ENCODE data around the gene PQBP1.

Gene PQBP1

DNA sequence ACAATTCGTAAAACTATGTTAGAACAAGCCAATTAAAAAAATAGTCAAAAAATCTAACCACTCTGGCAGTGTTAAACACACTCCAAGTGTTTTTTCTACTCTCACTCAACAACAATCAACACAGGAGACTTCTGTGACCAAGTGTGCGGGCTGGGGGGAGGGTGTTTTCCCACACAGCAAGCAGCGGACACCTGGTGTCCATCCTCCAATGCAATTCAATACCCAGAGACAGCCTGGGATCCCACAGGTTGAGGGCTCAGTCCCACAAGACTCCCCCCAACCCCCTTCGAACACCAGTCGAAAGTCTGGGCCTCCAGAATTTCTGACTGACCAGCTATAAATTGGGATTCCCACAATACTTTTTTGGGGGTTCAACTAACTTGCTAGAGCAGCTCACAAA, 29.4 kb downstream of the PQBP1 start:
- DNase-seq, result no peak

DNA sequence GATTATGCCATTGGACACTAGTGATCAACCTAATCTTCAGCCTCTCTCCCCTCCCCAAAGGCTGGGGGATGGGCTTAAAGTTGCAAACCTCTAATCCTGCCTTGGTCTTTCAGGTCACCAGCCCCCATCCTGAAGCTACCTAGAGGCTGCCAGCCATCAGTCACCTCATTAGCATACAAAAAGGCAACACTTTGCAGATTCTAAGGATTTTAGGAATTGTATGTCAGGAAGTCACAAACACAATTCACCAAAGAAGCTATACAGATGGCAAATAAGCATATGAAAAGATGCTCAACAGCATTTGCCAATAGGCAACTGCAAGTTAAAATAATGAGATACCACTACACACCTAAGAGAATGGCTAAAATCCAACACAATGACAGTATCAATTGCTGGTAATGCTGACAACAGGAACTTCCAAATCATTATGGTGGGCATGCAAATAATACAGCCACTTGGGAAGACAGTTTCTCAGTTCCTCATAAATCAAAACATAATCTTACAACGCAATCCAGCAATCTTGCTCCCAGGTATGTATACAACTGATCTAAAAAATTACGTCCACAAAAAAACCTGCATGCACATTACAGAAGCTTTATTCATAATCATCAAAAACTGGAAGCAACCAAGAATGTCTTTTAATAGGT, 30.1 kb downstream of the PQBP1 start:
- DNase-seq, result no peak

DNA sequence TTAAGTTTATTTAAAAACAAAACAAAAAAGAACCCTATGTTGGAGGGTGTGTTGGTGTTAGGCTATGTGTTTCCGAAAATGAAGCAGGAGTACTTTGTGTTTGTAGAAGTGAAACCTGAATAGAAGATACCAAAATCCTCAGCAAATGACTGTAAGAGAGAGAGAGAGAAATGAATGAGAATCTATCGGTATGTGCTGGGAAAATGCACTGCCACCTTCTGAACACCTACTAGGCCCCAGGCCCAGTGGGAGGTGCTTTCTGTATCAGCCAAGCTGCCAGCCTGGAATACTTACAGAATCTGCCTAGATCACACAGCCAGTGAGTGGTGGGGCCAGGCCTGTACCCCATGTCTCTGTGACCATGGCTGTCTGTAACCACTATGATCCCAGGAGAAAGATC, 36.0 kb downstream of the PQBP1 start:
- DNase-seq, result no peak

DNA sequence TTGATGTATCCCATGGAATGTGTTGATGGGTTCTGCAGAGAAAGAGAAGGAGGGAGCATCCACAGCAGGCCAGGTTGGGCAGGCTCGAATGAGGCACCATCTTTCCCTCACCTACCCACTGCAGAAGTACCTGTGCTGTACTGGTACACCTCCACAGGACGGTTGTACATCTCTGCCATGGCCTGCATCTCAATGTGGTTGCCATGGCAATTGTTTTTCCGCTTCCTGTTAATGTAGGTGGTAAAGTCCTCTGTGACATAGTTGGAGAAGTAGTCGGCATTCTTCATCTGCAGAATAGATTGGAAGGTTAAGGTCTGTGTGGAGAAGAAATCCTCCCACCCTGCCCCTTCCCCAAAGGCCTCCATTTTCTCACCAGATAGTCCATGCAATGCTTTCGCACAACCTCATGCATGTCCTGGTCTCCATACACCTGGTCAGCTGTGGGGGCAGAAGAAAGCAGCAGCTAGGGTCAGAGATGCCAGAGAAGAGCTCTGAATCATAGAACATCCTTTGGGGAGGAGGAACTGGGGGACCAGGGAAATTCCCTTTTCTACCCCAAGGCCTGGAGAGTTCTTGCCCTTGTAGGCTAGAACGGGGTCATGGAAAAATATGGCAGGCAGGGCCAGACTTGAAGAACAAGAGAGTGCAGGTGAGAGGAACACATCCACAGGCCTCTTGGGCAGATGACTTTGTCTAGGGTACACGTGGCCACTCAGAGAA, 37.0 kb downstream of the PQBP1 start:
- DNase-seq, result no peak

DNA sequence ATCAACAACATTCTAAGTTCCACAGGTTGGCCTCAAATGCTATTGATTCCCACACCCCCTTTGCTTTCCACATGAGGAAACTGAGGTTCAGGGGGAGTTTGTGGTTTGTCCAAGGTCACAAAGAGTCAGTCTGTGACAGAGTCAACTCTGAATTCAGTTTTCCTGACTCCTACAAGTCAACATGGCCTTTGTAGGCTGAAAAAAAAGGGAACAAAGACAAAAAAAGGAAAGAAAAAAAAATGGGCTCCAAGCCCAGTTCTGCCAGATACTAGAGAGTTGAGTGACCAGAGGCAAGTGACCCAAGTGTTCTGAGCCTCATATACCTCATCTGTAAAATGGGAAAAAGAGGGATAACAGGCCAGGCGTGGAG, 37.6 kb downstream of the PQBP1 start:
- no peak for DNase-seq

DNA sequence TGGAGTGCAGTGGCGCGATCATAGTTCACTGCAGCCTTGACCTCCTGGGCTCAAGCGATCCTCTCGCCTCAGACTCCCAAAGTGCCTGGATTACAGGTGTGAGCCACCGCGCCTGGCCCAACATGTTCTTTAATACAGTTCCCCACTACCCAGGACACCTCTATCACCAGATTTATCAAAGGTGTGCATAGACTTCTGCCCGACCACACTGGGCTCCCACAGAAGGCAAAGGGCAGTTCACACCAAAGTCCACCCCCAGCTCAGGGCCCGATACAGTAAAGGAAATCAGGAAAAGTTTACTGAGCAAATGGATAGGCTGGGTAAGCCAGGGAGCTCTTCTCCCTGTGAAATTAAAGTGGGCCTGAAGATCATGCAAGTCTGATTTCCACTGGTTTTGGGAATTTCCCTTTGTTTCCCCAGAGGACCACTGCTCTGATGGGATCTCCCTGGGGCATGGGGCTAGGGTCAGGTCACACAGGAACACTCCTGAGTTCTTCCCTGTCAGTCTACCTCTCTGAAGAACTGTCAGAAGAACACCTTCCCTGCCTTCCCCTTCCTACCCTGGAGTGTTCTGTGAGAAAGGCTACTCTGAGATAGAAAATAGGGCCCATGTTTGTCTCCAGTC, 38.8 kb downstream of the PQBP1 start:
- no peak for DNase-seq

DNA sequence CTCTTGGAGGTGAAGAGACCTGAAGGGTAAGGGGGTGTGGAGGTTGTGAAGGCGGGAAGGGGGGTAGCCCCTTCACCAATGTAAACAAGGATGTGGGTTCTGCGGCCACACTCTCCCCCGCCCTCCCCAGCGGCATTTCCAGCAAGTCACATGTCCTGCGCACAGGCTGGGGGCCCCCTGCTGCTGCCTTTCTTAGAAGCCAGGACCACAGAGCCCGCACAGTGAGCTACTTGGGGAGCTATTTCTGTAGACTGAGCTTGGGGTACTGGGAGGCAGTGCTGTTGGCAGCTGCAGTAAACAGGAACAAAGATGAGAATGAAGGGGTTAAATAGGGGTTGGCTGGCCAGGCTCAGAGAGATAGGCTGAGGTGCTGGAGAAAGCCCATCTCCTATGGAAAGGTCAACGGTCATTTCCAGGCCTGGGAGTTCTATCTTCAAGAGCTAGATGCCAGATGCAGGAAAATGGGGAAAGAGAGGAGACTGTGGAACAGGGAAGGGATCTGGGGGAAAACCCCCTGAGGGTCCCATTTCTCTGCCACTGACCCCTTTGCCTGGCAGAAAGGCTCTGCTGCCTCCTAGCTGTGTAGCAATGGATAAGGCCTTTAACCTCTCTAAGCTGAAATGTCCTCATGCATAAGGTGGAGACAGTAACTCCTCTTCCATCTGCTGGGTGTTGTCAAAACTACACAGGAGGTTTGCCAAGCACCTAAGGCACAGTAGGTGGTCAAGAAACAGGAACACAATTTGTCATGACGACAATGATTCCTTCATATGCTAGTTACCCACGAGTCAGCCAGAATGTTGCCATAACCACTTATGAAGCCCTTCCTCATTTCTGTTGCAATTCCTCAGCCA, 39.6 kb downstream of the PQBP1 start:
- no peak for DNase-seq

DNA sequence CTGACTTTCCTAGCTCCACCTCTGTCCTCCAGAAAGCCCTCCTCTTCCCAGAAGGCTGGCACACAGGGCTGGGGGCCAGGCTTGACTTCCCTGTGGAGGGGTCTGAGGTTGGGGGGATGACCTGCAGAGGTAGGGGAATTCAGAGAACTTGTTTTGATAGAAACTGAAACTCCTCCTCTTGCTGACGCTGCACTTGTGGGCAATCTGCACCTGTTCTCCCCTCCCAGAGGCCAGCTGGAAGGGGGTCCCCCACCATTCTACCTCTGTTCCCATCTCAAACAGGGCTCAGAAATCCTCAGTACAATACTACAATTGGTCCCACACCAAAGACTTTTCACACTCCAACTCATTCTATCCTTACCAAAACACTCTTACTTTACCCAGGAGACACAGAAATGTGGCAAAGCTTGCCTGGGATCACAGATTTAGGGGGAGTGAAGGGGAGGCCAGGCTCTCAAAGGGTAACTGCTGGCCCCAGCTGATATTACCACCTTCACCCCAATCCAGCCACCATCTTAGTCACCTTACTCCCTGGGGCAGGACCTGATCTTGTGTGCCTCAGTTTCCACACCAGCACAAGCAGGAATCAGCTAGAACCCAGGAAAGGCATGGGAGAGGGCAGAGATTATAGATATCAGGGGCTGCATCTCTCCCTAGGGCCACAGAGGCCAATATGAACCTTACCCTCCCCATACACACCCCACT, 41.1 kb downstream of the PQBP1 start:
- no peak for DNase-seq

DNA sequence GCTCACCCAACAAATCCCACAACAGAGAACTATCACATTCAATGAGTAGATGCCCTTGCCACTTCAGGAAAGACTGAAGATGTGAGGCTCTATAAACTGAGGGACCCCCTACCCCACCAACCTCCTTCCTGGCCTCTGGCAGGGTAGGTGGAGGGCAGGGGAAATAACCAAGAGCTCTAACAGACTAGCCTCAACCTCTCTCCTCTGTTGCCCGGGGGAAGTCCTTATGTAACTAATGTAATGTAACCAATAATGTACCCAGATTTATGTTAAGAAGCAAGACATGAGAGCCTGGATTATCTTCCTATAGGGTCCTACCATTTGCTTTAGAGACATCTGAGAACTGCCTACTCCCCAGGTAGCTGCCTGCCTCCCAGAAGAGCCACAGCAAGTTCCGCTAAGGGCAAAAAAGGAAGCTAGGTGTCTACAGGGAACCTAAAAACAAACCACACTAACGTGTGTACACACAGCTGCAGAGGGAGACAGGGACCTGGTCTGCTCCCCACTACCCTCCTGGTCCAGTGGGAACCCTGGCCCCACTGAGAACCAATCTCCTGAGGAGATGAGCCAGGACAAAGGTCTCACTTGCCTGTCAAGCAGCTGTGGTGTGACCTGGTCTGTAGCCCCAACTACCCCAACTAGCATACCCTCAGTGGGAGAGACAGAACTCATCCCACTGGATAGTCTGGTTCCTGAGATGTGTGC, 41.9 kb downstream of the PQBP1 start:
- DNase-seq, result no peak

DNA sequence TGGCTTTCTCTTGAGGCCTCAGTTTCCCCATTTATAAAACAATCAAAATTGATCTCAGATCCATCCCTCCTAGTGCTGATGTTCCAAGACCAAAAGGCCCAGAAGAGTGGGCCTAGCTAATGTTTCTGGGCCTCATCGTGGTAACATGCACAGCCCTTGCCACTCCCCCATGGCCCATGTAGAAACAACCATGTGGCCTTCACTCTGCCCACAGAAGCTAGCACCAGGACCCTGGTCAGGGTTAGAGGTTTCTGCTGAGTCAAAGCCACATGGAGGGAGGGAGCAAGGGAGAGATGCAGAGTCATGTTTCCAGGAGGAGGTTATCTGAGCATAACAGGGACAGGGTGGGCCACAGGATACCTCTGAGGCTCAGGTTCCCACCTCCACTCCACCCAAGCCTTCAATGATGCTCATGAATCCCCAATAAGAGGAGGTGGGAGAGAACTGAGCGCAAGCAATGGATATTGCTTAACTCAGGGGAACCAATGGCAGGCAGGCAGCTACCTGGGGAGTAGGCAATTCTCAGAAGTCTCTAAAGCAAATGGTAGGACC, 42.8 kb downstream of the PQBP1 start:
- no peak for DNase-seq

DNA sequence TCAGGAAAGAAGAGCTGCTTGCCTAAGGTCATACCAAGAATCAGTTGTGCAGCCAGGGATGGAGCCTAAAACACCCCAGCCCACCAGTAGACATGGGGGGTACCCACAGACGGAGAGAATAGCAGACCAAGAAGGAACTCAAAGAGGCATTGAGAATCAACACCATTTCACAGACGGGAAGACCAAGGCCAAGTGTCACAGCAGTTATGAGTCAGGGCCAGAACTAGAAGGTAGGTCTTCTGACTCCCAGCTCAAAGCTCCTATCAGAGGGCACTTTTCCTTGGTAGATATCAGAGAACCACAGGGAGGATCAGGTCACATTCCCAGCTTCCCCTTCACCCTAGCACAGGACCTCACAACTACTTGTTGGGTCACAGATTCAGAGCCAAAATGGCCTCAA, 45.2 kb downstream of the PQBP1 start:
- DNase-seq, result no peak

DNA sequence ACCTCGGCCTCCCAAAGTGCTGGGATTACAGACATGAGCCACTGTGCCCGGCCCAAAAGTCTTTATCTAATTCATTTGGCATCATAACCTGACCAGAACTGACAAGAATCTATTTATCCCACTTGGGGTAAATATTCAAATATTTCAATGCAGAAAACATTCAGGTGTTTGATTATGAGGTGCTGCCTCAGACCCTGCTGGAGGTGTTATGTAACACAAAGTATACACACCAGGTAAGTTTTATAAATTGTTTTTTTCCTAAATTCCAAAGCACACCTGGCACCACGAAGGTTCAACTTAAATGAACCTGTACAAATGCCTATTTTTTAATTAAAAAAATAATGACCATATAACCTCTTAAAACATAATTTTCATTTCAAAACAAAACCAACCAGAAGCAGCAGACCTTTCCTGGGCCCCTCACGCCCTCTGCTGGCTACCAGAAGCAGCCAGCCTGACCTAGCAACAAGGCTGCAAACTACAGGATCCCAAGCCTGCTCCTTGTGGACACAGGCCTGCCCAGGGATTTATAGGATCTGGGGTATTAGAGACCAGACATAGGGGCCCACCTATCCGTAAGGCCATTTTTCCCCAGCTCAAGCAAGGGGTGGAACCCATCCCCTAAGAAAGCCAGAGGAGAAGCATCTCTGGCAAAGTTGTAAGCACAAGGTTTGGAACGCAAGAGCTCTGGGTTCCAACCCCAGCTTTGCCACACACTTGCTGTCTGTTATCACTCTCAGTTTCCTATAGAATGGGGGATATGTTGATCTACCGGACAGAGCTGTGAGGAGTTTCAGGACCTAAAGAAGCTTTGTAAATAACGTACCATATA, 48.0 kb downstream of the PQBP1 start:
- DNase-seq, result peak; percentile 3

DNA sequence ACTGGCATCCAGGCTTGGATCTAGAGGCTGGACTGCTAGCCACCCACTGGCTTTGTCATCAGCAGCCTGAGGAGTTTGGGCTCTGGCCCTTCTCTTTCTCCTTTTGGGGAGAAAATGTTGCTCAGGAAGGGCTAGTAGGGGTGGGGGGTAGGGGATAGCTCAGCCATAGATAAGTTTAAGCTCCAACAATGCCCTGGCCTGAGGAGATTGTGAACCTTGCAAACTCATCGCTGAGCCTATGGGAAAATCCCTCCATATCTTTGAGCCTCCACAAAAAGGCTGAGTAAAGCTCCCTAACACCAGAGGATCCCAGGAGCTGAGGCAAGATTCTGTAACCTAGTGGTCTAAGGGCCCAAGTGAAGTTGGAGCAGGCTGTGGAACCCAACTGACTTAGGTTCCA, 50.9 kb downstream of the PQBP1 start:
- no peak for DNase-seq

Data from NCI-H1048 (cell line).